Breast epithelium (tissue), 3 donors: ENCODE results near the gene DCD.

Source experiments
- POLR2A ChIP-seq: fragments of 450-650 bp; IDR thresholded peaks from one replicate; pipeline ENCODE4 v1.6.1; 2016; ENCODE audit warnings: antibody characterized with exemption, mild to moderate bottlenecking, moderate library complexity
- TF ChIP-seq, protein P1 (sequence below), 3 donors: fragments of 450-650 bp; IDR thresholded peaks; one replicate each; pipeline ENCODE4 v1.5.1; 2016 to 2017; ENCODE audit warnings: antibody characterized with exemption in 3 of 3, mild to moderate bottlenecking in 3 of 3, moderate library complexity in 3 of 3

DNA sequence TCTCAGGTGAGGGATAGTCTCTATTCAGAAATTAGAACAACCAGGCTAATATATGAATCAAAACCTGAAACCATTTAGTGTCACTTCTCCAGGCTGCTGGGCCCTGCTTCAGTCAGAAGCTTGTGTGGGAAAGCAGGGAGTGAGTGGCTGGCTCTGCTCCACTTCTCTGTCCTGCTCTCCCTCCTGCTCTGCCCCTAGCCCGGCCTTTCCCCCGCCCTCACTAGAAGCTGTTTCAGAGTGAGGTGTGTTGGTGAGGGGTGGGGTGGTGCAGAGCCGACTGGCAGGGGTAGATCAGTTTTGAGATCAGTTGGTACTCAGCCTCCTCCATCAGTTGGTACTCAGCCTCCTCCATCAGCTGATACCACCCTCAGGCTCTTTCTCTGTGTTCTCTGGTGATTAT is 52.7 kb downstream of the DCD start:
- no peak for TF ChIP-seq POLR2A
- TF ChIP-seq, protein P1, sequence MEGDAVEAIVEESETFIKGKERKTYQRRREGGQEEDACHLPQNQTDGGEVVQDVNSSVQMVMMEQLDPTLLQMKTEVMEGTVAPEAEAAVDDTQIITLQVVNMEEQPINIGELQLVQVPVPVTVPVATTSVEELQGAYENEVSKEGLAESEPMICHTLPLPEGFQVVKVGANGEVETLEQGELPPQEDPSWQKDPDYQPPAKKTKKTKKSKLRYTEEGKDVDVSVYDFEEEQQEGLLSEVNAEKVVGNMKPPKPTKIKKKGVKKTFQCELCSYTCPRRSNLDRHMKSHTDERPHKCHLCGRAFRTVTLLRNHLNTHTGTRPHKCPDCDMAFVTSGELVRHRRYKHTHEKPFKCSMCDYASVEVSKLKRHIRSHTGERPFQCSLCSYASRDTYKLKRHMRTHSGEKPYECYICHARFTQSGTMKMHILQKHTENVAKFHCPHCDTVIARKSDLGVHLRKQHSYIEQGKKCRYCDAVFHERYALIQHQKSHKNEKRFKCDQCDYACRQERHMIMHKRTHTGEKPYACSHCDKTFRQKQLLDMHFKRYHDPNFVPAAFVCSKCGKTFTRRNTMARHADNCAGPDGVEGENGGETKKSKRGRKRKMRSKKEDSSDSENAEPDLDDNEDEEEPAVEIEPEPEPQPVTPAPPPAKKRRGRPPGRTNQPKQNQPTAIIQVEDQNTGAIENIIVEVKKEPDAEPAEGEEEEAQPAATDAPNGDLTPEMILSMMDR (IDR thresholded peaks at IDR 0.05) = no peak
